ENCODE measurements around the gene PSMG4. TPM values are rescaled to one million over a fixed set of nuclear protein-coding genes. Genes with fewer than 3 reads are reported as not detected.

The PSMG4 gene
- total and polyA plus RNA-seq, 9 donors, result 10.3 to 16.3 (median 12.7) TPM

GRCh38 chr6:3287308-3287707 is 28.6 kb downstream of the PSMG4 start:
- WGBS (ENCODE audit: insufficient coverage), result no CpG with 5 or more reads among the region's 9 CpGs
- H3K9me3 ChIP-seq (replicated peaks; ENCODE audit: control insufficient read depth, low read depth, low read length), result no peaks in the 10 kb centered on the region
- no peak for DNase-seq

GRCh38 chr6:3287976-3288707 is 29.4 kb downstream of the PSMG4 start:
- no peak for DNase-seq

More at GRCh38 chr6:3287308-3287707, 28.6 kb downstream of the PSMG4 start:
- Histone ChIP-seq H3K27me3 (ENCODE audit: control insufficient read depth, insufficient read depth, low read length) (no peaks in the 10 kb centered on the region), H3K27ac (ENCODE audit: low read length) (no peak overlapping the region), H3K4me3 (ENCODE audit: low read length) (no peak overlapping the region), H3K4me1 (ENCODE audit: control insufficient read depth, insufficient read depth, low read length) (peaks cover 34% of the 10 kb centered on the region), H3K36me3 (ENCODE audit: control insufficient read depth, insufficient read depth, low read length) (peaks cover 12% of the 10 kb centered on the region)

GRCh38 chr6:3288711-3289663 is 30.2 kb downstream of the PSMG4 start:
- Histone ChIP-seq H3K9me3 (replicated peaks; ENCODE audit: control insufficient read depth, low read depth, low read length) (no peaks in the 10 kb centered on the region), H3K27me3 (ENCODE audit: control insufficient read depth, insufficient read depth, low read length) (peaks cover 2% of the 10 kb centered on the region), H3K36me3 (ENCODE audit: control insufficient read depth, insufficient read depth, low read length) (peaks cover under 1% of the 10 kb centered on the region), H3K27ac (ENCODE audit: low read length) (no peak overlapping the region), H3K4me1 (ENCODE audit: control insufficient read depth, insufficient read depth, low read length) (peaks cover 21% of the 10 kb centered on the region), H3K4me3 (ENCODE audit: low read length) (no peak overlapping the region)
- WGBS (ENCODE audit: insufficient coverage), result 85% methylated on average over 19 of the region's 21 CpGs
- no peak for DNase-seq

More at GRCh38 chr6:3287976-3288707, 29.4 kb downstream of the PSMG4 start:
- Histone ChIP-seq H3K27me3 (ENCODE audit: control insufficient read depth, insufficient read depth, low read length) (no peaks in the 10 kb centered on the region), H3K4me3 (ENCODE audit: low read length) (no peak overlapping the region), H3K4me1 (ENCODE audit: control insufficient read depth, insufficient read depth, low read length) (peaks cover 29% of the 10 kb centered on the region), H3K27ac (ENCODE audit: low read length) (no peak overlapping the region), H3K9me3 (replicated peaks; ENCODE audit: control insufficient read depth, low read depth, low read length) (no peaks in the 10 kb centered on the region), H3K36me3 (ENCODE audit: control insufficient read depth, insufficient read depth, low read length) (peaks cover 7% of the 10 kb centered on the region)
- WGBS (ENCODE audit: insufficient coverage), result 85% methylated on average over 16 of the region's 17 CpGs

- Histone ChIP-seq H3K9me3 (replicated peaks; ENCODE audit: control insufficient read depth, low read depth, low read length) (no peaks in the 10 kb centered on the region), H3K27me3 (ENCODE audit: control insufficient read depth, insufficient read depth, low read length) (peaks cover 2% of the 10 kb centered on the region), H3K4me3 (ENCODE audit: low read length) (no peak overlapping the region), H3K4me1 (ENCODE audit: control insufficient read depth, insufficient read depth, low read length) (peaks cover 14% of the 10 kb centered on the region), H3K27ac (ENCODE audit: low read length) (no peak overlapping the region), H3K36me3 (ENCODE audit: control insufficient read depth, insufficient read depth, low read length) (no peaks in the 10 kb centered on the region)
- WGBS (ENCODE audit: insufficient coverage), result 82% methylated on average over 5 of the region's 7 CpGs
- DNase-seq, result no peak
Measured at GRCh38 chr6:3289664-3290055, 30.9 kb downstream of the PSMG4 start.

GRCh38 chr6:3290149-3290930 is 31.6 kb downstream of the PSMG4 start:
- Histone ChIP-seq H3K27me3 (ENCODE audit: control insufficient read depth, insufficient read depth, low read length) (peaks cover 9% of the 10 kb centered on the region), H3K4me3 (ENCODE audit: low read length) (no peak overlapping the region), H3K9me3 (replicated peaks; ENCODE audit: control insufficient read depth, low read depth, low read length) (no peaks in the 10 kb centered on the region), H3K27ac (ENCODE audit: low read length) (no peak overlapping the region), H3K36me3 (ENCODE audit: control insufficient read depth, insufficient read depth, low read length) (no peaks in the 10 kb centered on the region), H3K4me1 (ENCODE audit: control insufficient read depth, insufficient read depth, low read length) (peaks cover 14% of the 10 kb centered on the region)
- 80% methylated on average over 9 of the region's 15 CpGs for WGBS (ENCODE audit: insufficient coverage)
- DNase-seq, result no peak

GRCh38 chr6:3290931-3291211 is 32.1 kb downstream of the PSMG4 start:
- 84% methylated on average over 10 of the region's 11 CpGs for WGBS (ENCODE audit: insufficient coverage)

GRCh38 chr6:3291346-3291745 is 32.6 kb downstream of the PSMG4 start:
- peaks cover 16% of the 10 kb centered on the region for H3K27me3 ChIP-seq (ENCODE audit: control insufficient read depth, insufficient read depth, low read length)
- H3K4me3 ChIP-seq (ENCODE audit: low read length), result no peak overlapping the region
- no peaks in the 10 kb centered on the region for H3K9me3 ChIP-seq (replicated peaks; ENCODE audit: control insufficient read depth, low read depth, low read length)
- DNase-seq, result no peak
- peaks cover 21% of the 10 kb centered on the region for H3K4me1 ChIP-seq (ENCODE audit: control insufficient read depth, insufficient read depth, low read length)
- no peaks in the 10 kb centered on the region for H3K36me3 ChIP-seq (ENCODE audit: control insufficient read depth, insufficient read depth, low read length)
- H3K27ac ChIP-seq (ENCODE audit: low read length), result no peak overlapping the region
- 71% methylated on average over 1 of the region's 4 CpGs for WGBS (ENCODE audit: insufficient coverage)

More at GRCh38 chr6:3290931-3291211, 32.1 kb downstream of the PSMG4 start:
- DNase-seq, result no peak
- H3K4me1 ChIP-seq (ENCODE audit: control insufficient read depth, insufficient read depth, low read length), result peaks cover 17% of the 10 kb centered on the region
- H3K27me3 ChIP-seq (ENCODE audit: control insufficient read depth, insufficient read depth, low read length), result peaks cover 13% of the 10 kb centered on the region
- no peak overlapping the region for H3K4me3 ChIP-seq (ENCODE audit: low read length)
- H3K27ac ChIP-seq (ENCODE audit: low read length), result no peak overlapping the region
- no peaks in the 10 kb centered on the region for H3K9me3 ChIP-seq (replicated peaks; ENCODE audit: control insufficient read depth, low read depth, low read length)
- no peaks in the 10 kb centered on the region for H3K36me3 ChIP-seq (ENCODE audit: control insufficient read depth, insufficient read depth, low read length)

GRCh38 chr6:3291987-3292386 is 33.2 kb downstream of the PSMG4 start:
- 90% methylated on average over 7 of the region's 7 CpGs for WGBS (ENCODE audit: insufficient coverage)
- Histone ChIP-seq H3K27me3 (ENCODE audit: control insufficient read depth, insufficient read depth, low read length) (peaks cover 17% of the 10 kb centered on the region), H3K4me3 (ENCODE audit: low read length) (no peak overlapping the region), H3K36me3 (ENCODE audit: control insufficient read depth, insufficient read depth, low read length) (no peaks in the 10 kb centered on the region), H3K9me3 (replicated peaks; ENCODE audit: control insufficient read depth, low read depth, low read length) (no peaks in the 10 kb centered on the region), H3K27ac (ENCODE audit: low read length) (no peak overlapping the region), H3K4me1 (ENCODE audit: control insufficient read depth, insufficient read depth, low read length) (peaks cover 21% of the 10 kb centered on the region)
- DNase-seq, result no peak

GRCh38 chr6:3292431-3293197 is 33.9 kb downstream of the PSMG4 start:
- 80% methylated on average over 26 of the region's 32 CpGs for WGBS (ENCODE audit: insufficient coverage)

More at GRCh38 chr6:3292431-3293197, 33.9 kb downstream of the PSMG4 start:
- no peak for DNase-seq
- Histone ChIP-seq H3K4me1 (ENCODE audit: control insufficient read depth, insufficient read depth, low read length) (peaks cover 21% of the 10 kb centered on the region), H3K27ac (ENCODE audit: low read length) (no peak overlapping the region), H3K27me3 (ENCODE audit: control insufficient read depth, insufficient read depth, low read length) (peaks cover 19% of the 10 kb centered on the region), H3K9me3 (replicated peaks; ENCODE audit: control insufficient read depth, low read depth, low read length) (no peaks in the 10 kb centered on the region), H3K4me3 (ENCODE audit: low read length) (no peak overlapping the region), H3K36me3 (ENCODE audit: control insufficient read depth, insufficient read depth, low read length) (no peaks in the 10 kb centered on the region)

Data from muscle of leg (tissue), 11 donors.